ENCODE data around the gene ZBTB17.

The ZBTB17 gene

GRCh38 chr1:15994590-15995351 is 18.9 kb upstream of the ZBTB17 start:
- H3K27me3 ChIP-seq (ENCODE audit: insufficient read depth, low read length, poor library complexity, severe bottlenecking), result no peaks in the 10 kb centered on the region
- no peak overlapping the region for H2AFZ ChIP-seq (ENCODE audit: low read length)
- H3K9me3 ChIP-seq (ENCODE audit: insufficient read depth, low read depth, low read length), result no peaks in the 10 kb centered on the region
- no peaks in the 10 kb centered on the region for H3K36me3 ChIP-seq (ENCODE audit: insufficient read depth, low read length)
- H3K4me2 ChIP-seq (ENCODE audit: low read depth, low read length, poor library complexity, severe bottlenecking), result no peak overlapping the region
- H3F3A ChIP-seq (ENCODE audit: low read depth), result no peaks in the 10 kb centered on the region
- H3K79me2 ChIP-seq (ENCODE audit: insufficient read depth, low read length), result no peaks in the 10 kb centered on the region
- H3K9ac ChIP-seq (ENCODE audit: low read depth, low read length, poor library complexity, severe bottlenecking), result no peak overlapping the region
- TF ChIP-seq EZH2phosphoT487 (IDR thresholded peaks at IDR 0.05; ENCODE audit: borderline replicate concordance) (no peak), CTCF (conservative IDR thresholded peaks at IDR 0.05; ENCODE audit: low read length) (peak; percentile 75)
- H4K20me1 ChIP-seq (ENCODE audit: insufficient read depth, low read length, poor library complexity, severe bottlenecking), result no peaks in the 10 kb centered on the region
- no peak overlapping the region for H3K4me3 ChIP-seq (ENCODE audit: low read length, poor library complexity, severe bottlenecking)
- no peaks in the 10 kb centered on the region for H3K4me1 ChIP-seq (ENCODE audit: insufficient read depth, low read length, poor library complexity, severe bottlenecking)
- H3K9me2 ChIP-seq (replicated peaks; ENCODE audit: low read depth, low read length), result no peaks in the 10 kb centered on the region

- Histone ChIP-seq H3K79me2 (ENCODE audit: insufficient read depth, low read length) (no peaks in the 10 kb centered on the region), H3K9me2 (replicated peaks; ENCODE audit: low read depth, low read length) (no peaks in the 10 kb centered on the region), H3K4me3 (ENCODE audit: low read length, poor library complexity, severe bottlenecking) (no peak overlapping the region), H3K36me3 (ENCODE audit: insufficient read depth, low read length) (no peaks in the 10 kb centered on the region), H3K4me1 (ENCODE audit: insufficient read depth, low read length, poor library complexity, severe bottlenecking) (no peaks in the 10 kb centered on the region), H3K9ac (ENCODE audit: low read depth, low read length, poor library complexity, severe bottlenecking) (no peak overlapping the region), H2AFZ (ENCODE audit: low read length) (no peak overlapping the region), H3K9me3 (ENCODE audit: insufficient read depth, low read depth, low read length) (no peaks in the 10 kb centered on the region), H3K27me3 (ENCODE audit: insufficient read depth, low read length, poor library complexity, severe bottlenecking) (no peaks in the 10 kb centered on the region), H3F3A (ENCODE audit: low read depth) (no peaks in the 10 kb centered on the region), H3K4me2 (ENCODE audit: low read depth, low read length, poor library complexity, severe bottlenecking) (no peak overlapping the region), H4K20me1 (ENCODE audit: insufficient read depth, low read length, poor library complexity, severe bottlenecking) (no peaks in the 10 kb centered on the region)
- TF ChIP-seq EZH2phosphoT487 (IDR thresholded peaks at IDR 0.05; ENCODE audit: borderline replicate concordance) (no peak), CTCF (conservative IDR thresholded peaks at IDR 0.05; ENCODE audit: low read length) (no peak)
Observed at GRCh38 chr1:15994081-15994480, 18.2 kb upstream of the ZBTB17 start.

- H3K9me3 ChIP-seq (ENCODE audit: insufficient read depth, low read depth, low read length), result no peaks in the 10 kb centered on the region
- no peak overlapping the region for H3K4me2 ChIP-seq (ENCODE audit: low read depth, low read length, poor library complexity, severe bottlenecking)
- H3K4me3 ChIP-seq (ENCODE audit: low read length, poor library complexity, severe bottlenecking), result no peak overlapping the region
- no peaks in the 10 kb centered on the region for H3K27me3 ChIP-seq (ENCODE audit: insufficient read depth, low read length, poor library complexity, severe bottlenecking)
- H3K36me3 ChIP-seq (ENCODE audit: insufficient read depth, low read length), result no peaks in the 10 kb centered on the region
- no peak for TF ChIP-seq EZH2phosphoT487 (IDR thresholded peaks at IDR 0.05; ENCODE audit: borderline replicate concordance)
- TF ChIP-seq CTCF (conservative IDR thresholded peaks at IDR 0.05; ENCODE audit: low read length), result no peak
- no peaks in the 10 kb centered on the region for H3K4me1 ChIP-seq (ENCODE audit: insufficient read depth, low read length, poor library complexity, severe bottlenecking)
- H3K79me2 ChIP-seq (ENCODE audit: insufficient read depth, low read length), result no peaks in the 10 kb centered on the region
- no peaks in the 10 kb centered on the region for H3K9me2 ChIP-seq (replicated peaks; ENCODE audit: low read depth, low read length)
- no peaks in the 10 kb centered on the region for H4K20me1 ChIP-seq (ENCODE audit: insufficient read depth, low read length, poor library complexity, severe bottlenecking)
- H2AFZ ChIP-seq (ENCODE audit: low read length), result no peak overlapping the region
- no peaks in the 10 kb centered on the region for H3F3A ChIP-seq (ENCODE audit: low read depth)
- no peak overlapping the region for H3K9ac ChIP-seq (ENCODE audit: low read depth, low read length, poor library complexity, severe bottlenecking)
Observed at GRCh38 chr1:15993666-15994065, 17.8 kb upstream of the ZBTB17 start.

All from Loucy (cell line).